ENCODE measurements around the gene RNF166. TPM values are rescaled to one million over a fixed set of nuclear protein-coding genes. Genes with fewer than 3 reads are reported as not detected.

RNF166 gene
- total and polyA plus RNA-seq, 4 donors, result 6.5 to 9.1 (median 7.6) TPM

- TF ChIP-seq REST (IDR thresholded peaks at IDR 0.05), result peak; percentile 36
- TF ChIP-seq RXRA (IDR thresholded peaks at IDR 0.05), result peak; percentile 79 to 89
- no peak for TF ChIP-seq HNF4G (IDR thresholded peaks at IDR 0.05)
- TF ChIP-seq RAD21 (IDR thresholded peaks at IDR 0.05), result peak; percentile 39 to 50
- no peak for TF ChIP-seq YY1 (IDR thresholded peaks at IDR 0.05)
- TF ChIP-seq NR2F2 (IDR thresholded peaks at IDR 0.05), result peak; percentile 38
- peak; percentile 41 for TF ChIP-seq FOXA2 (IDR thresholded peaks at IDR 0.05)
- peak; percentile 2 for TF ChIP-seq TAF1 (conservative IDR thresholded peaks at IDR 0.05)
- TF ChIP-seq GABPA (IDR thresholded peaks at IDR 0.05 in 1 of 2, conservative IDR thresholded peaks at IDR 0.05 in 1 of 2), result peak in 1 of 2 donors; percentile 47
- TF ChIP-seq MAX (IDR thresholded peaks at IDR 0.05), result peak; percentile 98
- TF ChIP-seq FOXA1 (IDR thresholded peaks at IDR 0.05), result peak; percentile 48
- TF ChIP-seq HNF4A (conservative IDR thresholded peaks at IDR 0.05), result peak; percentile 60 to 63
Observed at GRCh38 chr16:88665148-88665547, 41.1 kb downstream of the RNF166 start (continued).

GRCh38 chr16:88662843-88663606 is 43.2 kb downstream of the RNF166 start, which contains the start of gene MVD:
Gene MVD (minus strand): TSS chr16:88663091. CDS start chr16:88663080, 11 bp downstream.
- Histone ChIP-seq H3K4me1 (ENCODE audit: control insufficient read depth in 4 of 4, insufficient read depth in 4 of 4, low read length in 3 of 4) (peaks cover 8 to 38% (median 26%) of the 10 kb centered on the region in 4 donors), H3K9ac (ENCODE audit: low read depth in 1 of 2, low read length in 2 of 2) (peak within 1 kb of the TSS; percentile 57 to 92), H3K27me3 (ENCODE audit: control insufficient read depth in 4 of 4, insufficient read depth in 4 of 4, low read length in 3 of 4) (no peaks in the 10 kb centered on the region), H3K27ac (ENCODE audit: low read depth in 1 of 2, low read length in 2 of 2) (peak within 1 kb of the TSS; percentile 96 to 97), H3K9me3 (ENCODE audit: control insufficient read depth in 4 of 4, low read length in 3 of 4) (no peaks in the 10 kb centered on the region), H3K4me3 (ENCODE audit: low read depth in 1 of 3, low read length in 3 of 3) (peak within 1 kb of the TSS; percentile 80 to 88 (median 85)), H3K36me3 (ENCODE audit: control insufficient read depth in 4 of 4, insufficient read depth in 3 of 4, low read depth in 1 of 4, low read length in 3 of 4) (peaks cover 0 to 5% (median under 1%) of the 10 kb centered on the region in 4 donors)
- WGBS, result under 1% methylated on average over 88 of the region's 88 CpGs
- TF ChIP-seq CTCF (IDR thresholded peaks at IDR 0.05; ENCODE audit: low read depth, low read length, missing input control), result no peak
- no peak for TF ChIP-seq HNF4G (IDR thresholded peaks at IDR 0.05)
- no peak for TF ChIP-seq HNF4A (conservative IDR thresholded peaks at IDR 0.05)
- TF ChIP-seq FOXA1 (IDR thresholded peaks at IDR 0.05), result no peak
- no peak for TF ChIP-seq ATF3 (IDR thresholded peaks at IDR 0.05)
- TF ChIP-seq REST (IDR thresholded peaks at IDR 0.05), result peak; percentile 84
- no peak for TF ChIP-seq JUND (IDR thresholded peaks at IDR 0.05)
- no peak for TF ChIP-seq GABPA (IDR thresholded peaks at IDR 0.05 in 1 of 2, conservative IDR thresholded peaks at IDR 0.05 in 1 of 2)
- no peak for TF ChIP-seq ZBTB33 (IDR thresholded peaks at IDR 0.05)
- TF ChIP-seq TAF1 (conservative IDR thresholded peaks at IDR 0.05), result peak; percentile 63
- TF ChIP-seq FOXA2 (IDR thresholded peaks at IDR 0.05), result no peak
- TF ChIP-seq SP1 (IDR thresholded peaks at IDR 0.05), result peak; percentile 91
- peak; percentile 93 for TF ChIP-seq YY1 (IDR thresholded peaks at IDR 0.05)
- no peak for TF ChIP-seq NR2F2 (IDR thresholded peaks at IDR 0.05)
- TF ChIP-seq MAX (IDR thresholded peaks at IDR 0.05), result no peak
- no peak for TF ChIP-seq RAD21 (IDR thresholded peaks at IDR 0.05)
- TF ChIP-seq EGR1 (IDR thresholded peaks at IDR 0.05; ENCODE audit: low read depth in 2 of 2), result no peak
- TF ChIP-seq RXRA (IDR thresholded peaks at IDR 0.05), result peak; percentile 85 to 93
- peak; percentile 95 for DNase-seq (ENCODE audit: low spot score)
